Activated gamma-delta T cell treated with anti-CD3 and anti-CD28 coated beads, Interleukin-2, amount 50 U/mL, for 16 hours (primary cell): ENCODE results near the gene STYXL1.
"Not testable (repeated sequence)": the region's sequence is repeated elsewhere in the genome, so short reads cannot be mapped to it uniquely, and the experiment has no call there.

Source experiments
- DNase-seq: peaks from one replicate; pipeline ENCODE4 v3.0.0-alpha.2; 2020; ENCODE audit warnings: low read depth

The STYXL1 gene

GRCh38 chr7:76029682-76030081 lies 18.1 kb downstream of the STYXL1 start:
- not testable (repeated sequence) for DNase-seq

GRCh38 chr7:76023002-76023401 lies 24.8 kb downstream of the STYXL1 start:
- DNase-seq = no peak

GRCh38 chr7:76022026-76022780 lies 25.6 kb downstream of the STYXL1 start:
- DNase-seq = no peak

GRCh38 chr7:76020031-76020714 lies 27.6 kb downstream of the STYXL1 start:
- DNase-seq = peak; percentile 60

GRCh38 chr7:76018520-76018919 lies 29.3 kb downstream of the STYXL1 start:
- DNase-seq = not testable (repeated sequence)

GRCh38 chr7:76016191-76016947 lies 31.4 kb downstream of the STYXL1 start:
- DNase-seq = no peak

GRCh38 chr7:76011442-76011861 lies 36.3 kb downstream of the STYXL1 start:
- no peak for DNase-seq

- no peak for DNase-seq
Observed at GRCh38 chr7:76009672-76010600, 37.9 kb downstream of the STYXL1 start.

GRCh38 chr7:76008156-76008687 lies 39.6 kb downstream of the STYXL1 start:
- DNase-seq = no peak

- not testable (repeated sequence) for DNase-seq
Observed at GRCh38 chr7:76005004-76005403, 42.8 kb downstream of the STYXL1 start.

- DNase-seq = no peak
Observed at GRCh38 chr7:76003351-76003750, 44.4 kb downstream of the STYXL1 start.

GRCh38 chr7:76002822-76003221 lies 45.0 kb downstream of the STYXL1 start:
- DNase-seq = no peak

- DNase-seq = no peak
Observed at GRCh38 chr7:76002139-76002538, 45.7 kb downstream of the STYXL1 start.

- no peak for DNase-seq
Observed at GRCh38 chr7:76000566-76000965, 47.2 kb downstream of the STYXL1 start.

- no peak for DNase-seq
Observed at GRCh38 chr7:75998038-75998437, 49.8 kb downstream of the STYXL1 start.

- no peak for DNase-seq
Observed at GRCh38 chr7:75996476-75996875, 51.3 kb downstream of the STYXL1 start.

- DNase-seq = no peak
Observed at GRCh38 chr7:75995996-75996395, 51.8 kb downstream of the STYXL1 start.

GRCh38 chr7:75995052-75995471 lies 52.7 kb downstream of the STYXL1 start:
- DNase-seq = no peak

GRCh38 chr7:75994388-75995051 lies 53.3 kb downstream of the STYXL1 start, which contains the start of gene TMEM120A:
TMEM120A (minus strand) TSS chr7:75994595; CDS start chr7:75994570, 25 bp downstream.
- peak; percentile 90 for DNase-seq

- no peak for DNase-seq
Observed at GRCh38 chr7:75993689-75994387, 54.0 kb downstream of the STYXL1 start.
